SKM-1 (cell line): Measurements from ENCODE around the gene PCTP.
A peak's percentile ranks its signal among the peaks of the same experiment; 100 is the strongest.

Experiments
- DNase-seq: peaks from one replicate; lab custom pipeline; 2025; ENCODE audit not compliant: unreplicated experiment; lab: John Stamatoyannopoulos, UW

The PCTP gene

GRCh38 chr17:55751720-55752250 is 934 bp downstream of the PCTP start:
- no peak for DNase-seq

GRCh38 chr17:55756689-55757088 is 5.8 kb downstream of the PCTP start:
- no peak for DNase-seq

- DNase-seq: no peak
Observed at GRCh38 chr17:55757659-55758058, 6.8 kb downstream of the PCTP start.

GRCh38 chr17:55758171-55758570 is 7.3 kb downstream of the PCTP start:
- no peak for DNase-seq

- peak; percentile 32 for DNase-seq
Observed at GRCh38 chr17:55760643-55761355, 9.9 kb downstream of the PCTP start.

- no peak for DNase-seq
Observed at GRCh38 chr17:55762086-55762858, 11.4 kb downstream of the PCTP start.

- peak; percentile 63 for DNase-seq
Observed at GRCh38 chr17:55763856-55764255, 13.0 kb downstream of the PCTP start.

GRCh38 chr17:55764610-55765009 is 13.8 kb downstream of the PCTP start:
- no peak for DNase-seq

- DNase-seq: no peak
Observed at GRCh38 chr17:55765472-55765871, 14.6 kb downstream of the PCTP start.

- DNase-seq: no peak
Observed at GRCh38 chr17:55768936-55769624, 18.2 kb downstream of the PCTP start.

- no peak for DNase-seq
Observed at GRCh38 chr17:55769625-55770000, 18.8 kb downstream of the PCTP start.

GRCh38 chr17:55770196-55770870 is 19.5 kb downstream of the PCTP start:
- DNase-seq: peak; percentile 14

- no peak for DNase-seq
Observed at GRCh38 chr17:55772086-55772485, 21.2 kb downstream of the PCTP start.

GRCh38 chr17:55773671-55774070 is 22.8 kb downstream of the PCTP start:
- DNase-seq: no peak

- no peak for DNase-seq
Observed at GRCh38 chr17:55774846-55775271, 24.0 kb downstream of the PCTP start.

GRCh38 chr17:55776271-55776670 is 25.4 kb downstream of the PCTP start:
- no peak for DNase-seq

GRCh38 chr17:55777471-55777971 is 26.7 kb downstream of the PCTP start:
- DNase-seq: no peak

- no peak for DNase-seq
Observed at GRCh38 chr17:55778389-55779118, 27.7 kb downstream of the PCTP start.

- no peak for DNase-seq
Observed at GRCh38 chr17:55783684-55784245, 32.9 kb downstream of the PCTP start.

GRCh38 chr17:55784666-55785065 is 33.8 kb downstream of the PCTP start:
- DNase-seq: no peak
